ENCODE results near the gene PLA2G2E. TPM values are rescaled to one million over a fixed set of nuclear protein-coding genes. Genes with fewer than 3 reads are reported as not detected.

PLA2G2E gene
- total RNA-seq, 4 donors from 2014 or later = not detected

- no peak overlapping the region for H3K4me3 ChIP-seq
- TF ChIP-seq CTCF (IDR thresholded peaks at IDR 0.05) (no peak), POLR2A (IDR thresholded peaks at IDR 0.05) (no peak)
- no peaks in the 10 kb centered on the region for H3K4me1 ChIP-seq
- no peaks in the 10 kb centered on the region for H3K36me3 ChIP-seq
- no peaks in the 10 kb centered on the region for H3K27me3 ChIP-seq
- H3K27ac ChIP-seq = no peak overlapping the region
- H3K9me3 ChIP-seq = peaks cover 0 to 7% (median 2%) of the 10 kb centered on the region in 4 donors
- no peak for DNase-seq
Observed at GRCh38 chr1:19926296-19927129, 3.1 kb upstream of the PLA2G2E start.

DNA sequence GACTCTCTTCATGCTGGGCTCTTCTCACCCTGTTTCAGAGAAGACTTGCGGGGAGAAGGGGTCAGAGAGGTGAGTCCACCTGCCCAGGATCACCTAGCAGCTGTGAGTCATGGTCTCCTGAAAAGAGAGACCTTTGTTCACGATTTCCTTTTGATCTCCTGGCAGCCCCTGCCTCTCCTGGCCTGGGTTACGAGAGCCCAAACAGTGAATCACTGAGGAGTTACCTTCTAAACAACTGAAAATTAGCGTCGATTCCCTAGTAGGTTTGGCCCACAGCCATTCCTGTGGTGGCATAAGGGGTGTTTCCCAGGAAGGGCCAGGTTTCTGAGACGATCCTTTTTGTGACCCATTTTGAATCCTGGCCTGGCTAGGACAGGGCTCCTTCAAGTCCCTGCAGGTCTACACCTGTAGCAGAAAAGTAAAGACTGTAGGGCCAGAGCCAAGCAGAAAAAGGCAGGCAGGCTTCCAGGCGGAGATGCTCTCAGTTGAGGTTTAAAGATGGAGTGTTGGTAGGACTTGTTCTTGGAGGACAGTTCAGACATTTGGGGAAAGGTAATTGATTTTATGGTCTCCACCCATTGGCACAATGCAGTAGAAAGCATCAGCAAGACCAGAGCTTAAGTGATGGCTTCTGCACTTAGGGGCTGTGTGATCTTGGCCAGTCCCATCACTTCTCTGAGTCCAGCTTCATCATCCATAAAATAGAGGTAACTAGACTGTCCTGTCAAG, 2.1 kb upstream of the PLA2G2E start:
- DNase-seq = no peak
- H3K4me3 ChIP-seq = no peak overlapping the region
- H3K4me1 ChIP-seq = no peaks in the 10 kb centered on the region
- TF ChIP-seq CTCF (IDR thresholded peaks at IDR 0.05) (no peak), POLR2A (IDR thresholded peaks at IDR 0.05) (no peak)
- no peaks in the 10 kb centered on the region for H3K36me3 ChIP-seq
- H3K9me3 ChIP-seq = no peaks in the 10 kb centered on the region
- no peaks in the 10 kb centered on the region for H3K27me3 ChIP-seq
- H3K27ac ChIP-seq = no peak overlapping the region

- no peak for DNase-seq
- Histone ChIP-seq H3K36me3 (no peaks in the 10 kb centered on the region), H3K27ac (no peak overlapping the region), H3K4me3 (no peak overlapping the region), H3K27me3 (no peaks in the 10 kb centered on the region), H3K9me3 (no peaks in the 10 kb centered on the region), H3K4me1 (no peaks in the 10 kb centered on the region)
- no peak for TF ChIP-seq CTCF (IDR thresholded peaks at IDR 0.05)
- TF ChIP-seq POLR2A (IDR thresholded peaks at IDR 0.05) = no peak
Observed at GRCh38 chr1:19923953-19924346, 533 bp upstream of the PLA2G2E start.

DNA sequence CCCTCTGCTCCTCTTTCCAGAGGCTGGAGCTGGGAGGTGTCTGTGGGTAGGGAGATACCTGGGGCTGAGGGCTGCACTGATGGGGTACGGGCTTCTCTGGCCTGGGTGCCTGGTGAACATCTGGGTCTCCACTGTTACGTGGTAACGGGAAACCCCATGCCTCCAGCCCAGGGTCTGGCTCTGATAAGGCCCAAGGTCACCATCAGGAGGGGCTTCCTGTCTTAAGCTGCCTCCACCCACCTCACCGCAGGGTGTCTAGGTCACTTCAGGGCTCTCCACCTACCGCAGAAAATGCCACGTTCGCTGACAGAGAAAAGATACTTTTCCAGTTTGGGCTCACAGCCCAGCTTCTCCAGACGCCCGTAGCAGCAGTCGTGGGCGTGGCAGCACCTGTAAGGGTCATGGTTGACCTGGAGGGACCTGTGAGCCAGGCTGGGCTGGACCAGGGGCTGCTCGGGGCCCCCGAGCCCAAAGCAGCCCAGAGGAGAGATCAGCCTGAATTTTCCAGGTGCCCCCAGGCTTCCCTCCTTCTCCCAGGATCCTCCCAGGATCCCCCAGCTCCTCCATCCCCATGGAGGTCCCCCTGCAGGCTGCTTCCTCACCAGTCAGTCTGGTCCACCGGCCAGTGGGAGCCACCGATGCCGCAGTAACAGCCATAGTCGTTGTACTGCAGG, 1.3 kb downstream of the PLA2G2E start:
- H3K27me3 ChIP-seq = no peaks in the 10 kb centered on the region
- H3K4me3 ChIP-seq = no peak overlapping the region
- no peaks in the 10 kb centered on the region for H3K4me1 ChIP-seq
- TF ChIP-seq CTCF (IDR thresholded peaks at IDR 0.05) (no peak), POLR2A (IDR thresholded peaks at IDR 0.05) (no peak)
- no peaks in the 10 kb centered on the region for H3K9me3 ChIP-seq
- H3K27ac ChIP-seq = no peak overlapping the region
- no peak for DNase-seq
- no peaks in the 10 kb centered on the region for H3K36me3 ChIP-seq

DNA sequence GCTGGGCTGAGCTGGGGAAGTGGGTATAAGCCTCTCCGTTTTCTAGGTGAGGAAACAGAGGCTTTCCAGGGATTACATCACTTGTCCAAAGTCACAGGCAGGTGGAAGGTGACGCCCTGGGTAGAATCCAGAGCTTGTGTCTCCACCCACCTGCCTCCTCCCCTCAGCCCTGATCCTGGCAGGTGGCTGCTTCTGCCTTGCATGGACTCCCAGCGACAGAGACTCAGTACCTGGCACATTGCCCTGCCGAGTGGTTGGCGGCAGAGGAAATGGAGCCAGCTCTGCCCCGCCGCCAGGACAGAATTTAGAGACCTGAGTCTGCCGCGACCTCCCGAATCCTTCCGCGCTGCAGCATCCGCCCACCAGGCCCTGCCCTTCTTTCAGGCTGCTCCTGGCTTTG, 2.1 kb downstream of the PLA2G2E start:
- no peak overlapping the region for H3K4me3 ChIP-seq
- no peaks in the 10 kb centered on the region for H3K4me1 ChIP-seq
- H3K9me3 ChIP-seq = no peaks in the 10 kb centered on the region
- no peak overlapping the region for H3K27ac ChIP-seq
- TF ChIP-seq CTCF (IDR thresholded peaks at IDR 0.05) = no peak
- no peak for TF ChIP-seq POLR2A (IDR thresholded peaks at IDR 0.05)
- no peaks in the 10 kb centered on the region for H3K27me3 ChIP-seq
- H3K36me3 ChIP-seq = no peaks in the 10 kb centered on the region
- peak in 2 of 3 donors; percentile 73 for DNase-seq

Measured in Peyer's patch (tissue), 4 donors.